KMS-11 (cell line): ENCODE measurements around the gene ALDH1L2.
"Not testable (repeated sequence)": the region's sequence is repeated elsewhere in the genome, so short reads cannot be mapped to it uniquely, and the experiment has no call there.

ENCODE experiments used
- H2AFZ ChIP-seq: fragments of 200-600 bp; sonication (generic); 2 replicates; pipeline ENCODE4 v1.6.1; 2016; ENCODE audit warnings: antibody characterized with exemption, mixed run types, low read depth
- H3K27ac ChIP-seq: fragments of 200-600 bp; sonication (generic); 2 replicates; pipeline ENCODE4 v1.6.1; 2016; ENCODE audit warnings: mild to moderate bottlenecking, mixed run types
- H3K27me3 ChIP-seq: fragments of 200-600 bp; sonication (generic); 2 replicates; pipeline ENCODE4 v1.6.1; 2017; ENCODE audit warnings: mild to moderate bottlenecking, low read depth, mixed run types, moderate library complexity; ENCODE audit not compliant: insufficient read depth
- H3K36me3 ChIP-seq: fragments of 200-600 bp; sonication (generic); 2 replicates; pipeline ENCODE4 v1.6.1; 2017; ENCODE audit warnings: mild to moderate bottlenecking, mixed run types; ENCODE audit not compliant: insufficient read depth
- H3K4me1 ChIP-seq: fragments of 200-600 bp; sonication (generic); 2 replicates; pipeline ENCODE4 v1.6.1; 2016; ENCODE audit warnings: mild to moderate bottlenecking, low read depth, mixed run types; ENCODE audit not compliant: poor library complexity, severe bottlenecking
- H3K4me2 ChIP-seq: fragments of 200-600 bp; sonication (generic); 2 replicates; pipeline ENCODE4 v1.7.0; 2016; ENCODE audit warnings: mild to moderate bottlenecking, mixed run types
- H3K4me3 ChIP-seq: fragments of 200-600 bp; sonication (generic); IDR thresholded peaks from 2 replicates; pipeline ENCODE4 v1.6.1; 2017; ENCODE audit warnings: low read depth, low read length, mixed read lengths; ENCODE audit not compliant: insufficient read depth
- H3K79me2 ChIP-seq: fragments of 200-600 bp; sonication (generic); 2 replicates; pipeline ENCODE4 v1.6.1; 2016; ENCODE audit warnings: low read depth, mixed run types; ENCODE audit not compliant: insufficient read depth
- H3K9ac ChIP-seq: fragments of 200-600 bp; sonication (generic); 2 replicates; pipeline ENCODE4 v1.6.1; 2016; ENCODE audit warnings: mild to moderate bottlenecking, mixed run types
- H4K20me1 ChIP-seq: fragments of 200-600 bp; sonication (generic); 2 replicates; pipeline ENCODE4 v1.6.1; 2016; ENCODE audit warnings: mild to moderate bottlenecking, mixed run types; ENCODE audit not compliant: insufficient read depth
- CTCF ChIP-seq: fragments of 200-600 bp; sonication (generic); conservative IDR thresholded peaks from 2 replicates; pipeline ENCODE4 v1.6.1; 2017; ENCODE audit warnings: low read depth, mild to moderate bottlenecking, antibody characterized with exemption, low read length, moderate library complexity, mixed read lengths

Gene ALDH1L2

GRCh38 chr12:104990950-104991349, 93.3 kb downstream of the ALDH1L2 start:
- H3K36me3 ChIP-seq: 0 out of 2 replicates have a peak, but pooled peaks cover 4% of the 10 kb centered on the region
- no peak overlapping the region for H3K4me3 ChIP-seq

GRCh38 chr12:104986022-104986941, 98.0 kb downstream of the ALDH1L2 start, which contains the start of gene NOPCHAP1:
NOPCHAP1 (plus strand) TSS chr12:104986316; CDS start chr12:104986353, 37 bp downstream.
- peak within 1 kb of the TSS; percentile 23; the same call in 1 of the 2 replicates for H3K27ac ChIP-seq
- peaks cover 14% of the 10 kb centered on the region; the same call in 1 of the 2 replicates for H3K79me2 ChIP-seq

More at GRCh38 chr12:104990950-104991349, 93.3 kb downstream of the ALDH1L2 start:
- Histone ChIP-seq H2AFZ (no peak overlapping the region), H3K4me1 (peaks cover 5% of the 10 kb centered on the region), H3K9ac (no peak overlapping the region), H3K27ac (no peak overlapping the region), H4K20me1 (no peaks in the 10 kb centered on the region), H3K4me2 (no peak overlapping the region), H3K79me2 (peaks cover 14% of the 10 kb centered on the region; the same call in 1 of the 2 replicates), H3K27me3 (no peaks in the 10 kb centered on the region)
- TF ChIP-seq CTCF: no peak

GRCh38 chr12:104985206-104985605, 99.1 kb downstream of the ALDH1L2 start:
- Histone ChIP-seq H3K79me2 (peaks cover 14% of the 10 kb centered on the region; the same call in 1 of the 2 replicates), H3K4me3 (no peak overlapping the region), H3K4me2 (peak overlapping the region; percentile 62), H3K27ac (peak overlapping the region; percentile 23; the same call in 1 of the 2 replicates), H2AFZ (peak overlapping the region; percentile 83), H3K4me1 (peaks cover 9% of the 10 kb centered on the region), H3K9ac (peak overlapping the region; percentile 54; the same call in 1 of the 2 replicates), H3K27me3 (no peaks in the 10 kb centered on the region), H3K36me3 (no peaks in the 10 kb centered on the region), H4K20me1 (no peaks in the 10 kb centered on the region)
- TF ChIP-seq CTCF: 0 out of 2 replicates have a peak, but pooled peaks have one; percentile 14

More at GRCh38 chr12:104986022-104986941, 98.0 kb downstream of the ALDH1L2 start, which contains the start of gene NOPCHAP1:
- no peak for TF ChIP-seq CTCF
- H3K4me1 ChIP-seq: peaks cover 9% of the 10 kb centered on the region
- no peak within 1 kb of the TSS for H3K4me3 ChIP-seq
- peak within 1 kb of the TSS; percentile 83 for H2AFZ ChIP-seq
- H3K4me2 ChIP-seq: peak within 1 kb of the TSS; percentile 62
- H3K27me3 ChIP-seq: no peaks in the 10 kb centered on the region
- peak within 1 kb of the TSS; percentile 54; the same call in 1 of the 2 replicates for H3K9ac ChIP-seq
- H4K20me1 ChIP-seq: no peaks in the 10 kb centered on the region
- H3K36me3 ChIP-seq: no peaks in the 10 kb centered on the region

GRCh38 chr12:104977688-104978087, 106.6 kb downstream of the ALDH1L2 start:
- not testable (repeated sequence) for H4K20me1 ChIP-seq, H3K27me3 ChIP-seq, H3K9ac ChIP-seq, H3K27ac ChIP-seq, H3K4me2 ChIP-seq, H2AFZ ChIP-seq, H3K4me3 ChIP-seq, H3K36me3 ChIP-seq, H3K4me1 ChIP-seq, H3K79me2 ChIP-seq
